HEK293 (cell line): ENCODE measurements around the gene C19orf53.

Experiments
- CTCF ChIA-PET: fragments of 350-600 bp; formaldehyde crosslinking; extraction: SDS; loops from one replicate; lab custom pipeline; 2021; ENCODE audit warnings: antibody characterized with exemption; lab: Yijun Ruan, JAX
- POLR2A ChIA-PET: fragments of 300-600 bp; formaldehyde crosslinking; extraction: SDS; loops from one replicate; lab custom pipeline; 2020; ENCODE audit warnings: antibody characterized with exemption, inconsistent platforms; lab: Yijun Ruan, JAX
- H3K27ac ChIP-seq: fragments of 200-500 bp; sonication (Bioruptor generic); 2 replicates; pipeline ENCODE4 v1.5.1; 2014; ENCODE audit warnings: low read depth, low read length, control low read depth, inconsistent platforms; ENCODE audit errors: extremely low read depth
- H3K36me3 ChIP-seq, 2 experiments: fragments of 200-500 bp in 1 of 2; sonication (Bioruptor generic) in 1 of 2; 1 replicate in 1 of 2; 2 replicates in 1 of 2; pipeline ENCODE4 v1.5.1; 2014 to 2017; ENCODE audit warnings: inconsistent platforms in 2 of 2, low read length in 2 of 2; ENCODE audit not compliant: control insufficient read depth in 2 of 2, insufficient read depth in 1 of 2
- H3K4me1 ChIP-seq: fragments of 200-500 bp; sonication (Bioruptor generic); 2 replicates; pipeline ENCODE4 v1.5.1; 2014; ENCODE audit warnings: mild to moderate bottlenecking, low read length, inconsistent platforms; ENCODE audit not compliant: control insufficient read depth, insufficient read depth
- H3K4me3 ChIP-seq: 2 replicates; pipeline ENCODE4 v1.5.1; 2011; ENCODE audit warnings: low read depth, mild to moderate bottlenecking, control low read depth, low read length, moderate library complexity
- H3K9me3 ChIP-seq: fragments of 200-500 bp; sonication (Bioruptor generic); 2 replicates; pipeline ENCODE4 v1.5.1; 2014; ENCODE audit warnings: low read depth, low read length, inconsistent platforms; ENCODE audit not compliant: control insufficient read depth, insufficient read depth
- ELK4 ChIP-seq: IDR thresholded peaks from 2 replicates; pipeline ENCODE4 v1.6.1; 2011; ENCODE audit warnings: mild to moderate bottlenecking, low read depth, low read length, borderline replicate concordance
- HIC1 ChIP-seq: fragments of 450-650 bp; formaldehyde crosslinking; IDR thresholded peaks from 2 replicates; pipeline ENCODE4 v1.5.1; 2016; ENCODE audit warnings: missing biosample characterization, missing genetic modification characterization
- PRDM2 ChIP-seq: fragments of 450-650 bp; formaldehyde crosslinking; IDR thresholded peaks from 2 replicates; pipeline ENCODE4 v1.5.1; 2016; ENCODE audit warnings: missing biosample characterization, missing genetic modification characterization, borderline replicate concordance
- SCRT1 ChIP-seq: fragments of 450-650 bp; formaldehyde crosslinking; IDR thresholded peaks from 2 replicates; pipeline ENCODE4 v1.5.1; 2016; ENCODE audit warnings: missing biosample characterization, missing genetic modification characterization, borderline replicate concordance
- ZIC2 ChIP-seq: fragments of 450-650 bp; formaldehyde crosslinking; IDR thresholded peaks from 2 replicates; pipeline ENCODE4 v1.5.1; 2016; ENCODE audit warnings: missing biosample characterization, missing genetic modification characterization
- ZNF18 ChIP-seq: fragments of 450-650 bp; formaldehyde crosslinking; IDR thresholded peaks from 2 replicates; pipeline ENCODE4 v1.5.1; 2016; ENCODE audit warnings: missing biosample characterization, missing genetic modification characterization
- ZNF2 ChIP-seq: fragments of 450-650 bp; formaldehyde crosslinking; IDR thresholded peaks from 2 replicates; pipeline ENCODE4 v1.5.1; 2016; ENCODE audit warnings: missing biosample characterization, missing genetic modification characterization
- ZNF280D ChIP-seq: fragments of 450-650 bp; formaldehyde crosslinking; IDR thresholded peaks from 2 replicates; pipeline ENCODE4 v1.5.1; 2016; ENCODE audit warnings: missing biosample characterization, missing genetic modification characterization
- ZNF433 ChIP-seq: fragments of 450-650 bp; formaldehyde crosslinking; IDR thresholded peaks from 2 replicates; pipeline ENCODE4 v1.5.1; 2016; ENCODE audit warnings: missing biosample characterization, missing genetic modification characterization, low read depth
- ZNF501 ChIP-seq: fragments of 450-650 bp; formaldehyde crosslinking; IDR thresholded peaks from 2 replicates; pipeline ENCODE4 v1.5.1; 2016; ENCODE audit warnings: missing biosample characterization, missing genetic modification characterization
- ZNF514 ChIP-seq: fragments of 450-650 bp; formaldehyde crosslinking; IDR thresholded peaks from 2 replicates; pipeline ENCODE4 v1.5.1; 2016; ENCODE audit warnings: missing biosample characterization, missing genetic modification characterization
- ZNF530 ChIP-seq: fragments of 450-650 bp; formaldehyde crosslinking; IDR thresholded peaks from 2 replicates; pipeline ENCODE4 v1.5.1; 2016; ENCODE audit warnings: low read depth, missing biosample characterization, missing genetic modification characterization
- ZNF548 ChIP-seq: fragments of 450-650 bp; formaldehyde crosslinking; IDR thresholded peaks from 2 replicates; pipeline ENCODE4 v1.5.1; 2016; ENCODE audit warnings: missing biosample characterization, missing genetic modification characterization
- ZNF580 ChIP-seq: fragments of 450-650 bp; formaldehyde crosslinking; IDR thresholded peaks from 2 replicates; pipeline ENCODE4 v1.5.1; 2016; ENCODE audit warnings: missing biosample characterization, missing genetic modification characterization
- ZNF596 ChIP-seq: fragments of 450-650 bp; IDR thresholded peaks from 2 replicates; pipeline ENCODE4 v1.5.0; 2018; ENCODE audit warnings: missing biosample characterization, mild to moderate bottlenecking, missing genetic modification characterization, moderate library complexity
- ZNF600 ChIP-seq: fragments of 450-650 bp; formaldehyde crosslinking; IDR thresholded peaks from 2 replicates; pipeline ENCODE4 v1.5.1; 2016; ENCODE audit warnings: missing biosample characterization, missing genetic modification characterization
- ZNF692 ChIP-seq: fragments of 450-650 bp; formaldehyde crosslinking; IDR thresholded peaks from 2 replicates; pipeline ENCODE4 v1.5.1; 2016; ENCODE audit warnings: missing biosample characterization, missing genetic modification characterization
- ZNF792 ChIP-seq: fragments of 450-650 bp; formaldehyde crosslinking; IDR thresholded peaks from 2 replicates; pipeline ENCODE4 v1.5.1; 2016; ENCODE audit warnings: missing biosample characterization, missing genetic modification characterization

Gene C19orf53

GRCh38 chr19:13774217-13775191, at the start of gene C19orf53:
TSS of gene C19orf53 (plus strand) at chr19:13774456. CDS start at chr19:13774478, 22 bp downstream.
- H3K27ac ChIP-seq: peak within 1 kb of the TSS; percentile 80
- H3K4me3 ChIP-seq: peak within 1 kb of the TSS; percentile 73
- no peaks in the 10 kb centered on the region; the same call in 1 of the 2 replicates for H3K4me1 ChIP-seq
- CTCF ChIA-PET: interaction anchor here (0.6 to 3.8 kb wide), 8 partner anchors 9 to 285 kb away, joined by 3 to 25 read pairs (median 3); no protein-coding TSS in a partner anchor
- peaks cover 31 to 62% of the 10 kb centered on the region in 2 experiments; a peak in 2 of 3 replicates for H3K36me3 ChIP-seq
- POLR2A ChIA-PET: interaction anchor here (0.5 to 2.8 kb wide), 17 partner anchors 9 to 593 kb away, joined by 3 to 30 read pairs (median 5); partner anchors contain the start of genes DCAF15, MRI1 and ZSWIM4
- H3K9me3 ChIP-seq: no peaks in the 10 kb centered on the region
- TF ChIP-seq ZNF548 (tag by site-specific recombination) (no peak), ZNF433 (tag by site-specific recombination) (0 out of 2 replicates have a peak, but pooled peaks have one; percentile 45), ZNF596 (tag by site-specific recombination) (no peak), ZNF530 (tag by site-specific recombination) (no peak), ZNF692 (tag by site-specific recombination) (peak; percentile 86), ZNF280D (tag by site-specific recombination) (peak; percentile 43; the same call in 1 of the 2 replicates), SCRT1 (tag by site-specific recombination) (no peak), ZNF2 (tag by site-specific recombination) (peak; percentile 79), ZNF501 (tag by site-specific recombination) (peak; percentile 93), HIC1 (0 out of 2 replicates have a peak, but pooled peaks have one; percentile 44), ELK4 (0 out of 2 replicates have a peak, but pooled peaks have one; percentile 45), ZIC2 (tag by site-specific recombination) (peak; percentile 44), ZNF514 (tag by site-specific recombination) (no peak), ZNF600 (tag by site-specific recombination) (peak; percentile 95), ZNF792 (tag by site-specific recombination) (peak; percentile 14; the same call in 1 of the 2 replicates), ZNF580 (tag by site-specific recombination) (peak; percentile 77), PRDM2 (tag by site-specific recombination) (0 out of 2 replicates have a peak, but pooled peaks have one; percentile 71), ZNF18 (tag by site-specific recombination) (no peak)
